Lung (tissue), 12 donors: ENCODE data around the gene SP140L. TPM values are rescaled to one million over a fixed set of nuclear protein-coding genes. Genes with fewer than 3 reads are reported as not detected.

ENCODE experiments used
- ATAC-seq: fragments of 200-7000 bp; cut with Tn5 transposase; one replicate; pipeline ENCODE4 v1.9.1; 2020; ENCODE audit warnings: moderate number of reproducible peaks; ENCODE audit not compliant: insufficient read depth, low FRiP score
- DNase-seq, 3 donors: peaks; one replicate each; pipeline ENCODE4 v3.0.0-alpha.2; 2013 to 2017
- H3K27ac ChIP-seq, 2 donors: one replicate each; pipeline ENCODE4 v1.5.1; 2013; ENCODE audit warnings: mild to moderate bottlenecking in 2 of 2, moderate library complexity in 2 of 2, control low read depth in 1 of 2, inconsistent platforms in 1 of 2, low read depth in 1 of 2, low read length in 1 of 2
- H3K27me3 ChIP-seq, 3 donors: one replicate each; pipeline ENCODE4 v1.5.1; 2013; ENCODE audit warnings: low read length in 2 of 3; ENCODE audit not compliant: control insufficient read depth in 3 of 3, insufficient read depth in 3 of 3
- H3K36me3 ChIP-seq, 4 donors: one replicate each; pipeline ENCODE4 v1.5.1; 2013; ENCODE audit warnings: low read length in 4 of 4, mild to moderate bottlenecking in 1 of 4, moderate library complexity in 1 of 4; ENCODE audit not compliant: control insufficient read depth in 4 of 4, insufficient read depth in 4 of 4
- H3K4me1 ChIP-seq, 5 donors: one replicate each; pipeline ENCODE4 v1.5.1; 2013; ENCODE audit warnings: low read length in 5 of 5, mild to moderate bottlenecking in 2 of 5, moderate library complexity in 1 of 5; ENCODE audit not compliant: control insufficient read depth in 5 of 5, insufficient read depth in 5 of 5
- H3K4me3 ChIP-seq: one replicate; pipeline ENCODE4 v1.5.1; 2013; ENCODE audit warnings: mild to moderate bottlenecking, control low read depth, moderate library complexity
- H3K9ac ChIP-seq, 2 donors: one replicate each; pipeline ENCODE4 v1.5.1; 2013; ENCODE audit warnings: low read length in 2 of 2, control low read depth in 1 of 2; ENCODE audit not compliant: insufficient read depth in 1 of 2
- H3K9me3 ChIP-seq, 4 donors: one replicate each; pipeline ENCODE4 v1.5.1; 2013; ENCODE audit warnings: low read length in 3 of 4, mild to moderate bottlenecking in 1 of 4, moderate library complexity in 1 of 4; ENCODE audit not compliant: control insufficient read depth in 4 of 4, insufficient read depth in 3 of 4
- WGBS, 2 donors: extraction: QIAGEN DNeasy Blood & Tissue Kit; methylation state at CpG; one replicate each; pipeline ENCODE4 v1.1.7; 2013; 5-methylcytosine and 5-hydroxymethylcytosine counted together
- polyA plus RNA-seq, 2 donors: library from polyadenylated mRNA; stranded (reverse); fragments of 200-250 nt; gene quantifications; one replicate each; pipeline ENCODE4 v1.2.1, GENCODE V29; 2013
- total RNA-seq, 2 donors: library from RNA; depleted of rRNA in 1 of 2; stranded (reverse); fragments of >200 nt in 1 of 2; gene quantifications; one replicate each; pipeline ENCODE4 v1.2.1, GENCODE V29; 2014 to 2021
- TF ChIP-seq, protein P1 (sequence below): IDR thresholded peaks from 2 replicates; pipeline ENCODE4 v1.5.1; 2012; ENCODE audit warnings: mild to moderate bottlenecking; ENCODE audit errors: control extremely low read depth, extremely low read depth
- donor health status: control.
- donor health status: control.
- donor health status: Bipolar disorder and iron deficiency.
- donor health status: healthy.
- donor health status: DM: yes; HTN: yes; CAD: no.

Gene SP140L
- total and polyA plus RNA-seq, 4 donors, result 15.2 to 30.3 (median 17.4) TPM

DNA sequence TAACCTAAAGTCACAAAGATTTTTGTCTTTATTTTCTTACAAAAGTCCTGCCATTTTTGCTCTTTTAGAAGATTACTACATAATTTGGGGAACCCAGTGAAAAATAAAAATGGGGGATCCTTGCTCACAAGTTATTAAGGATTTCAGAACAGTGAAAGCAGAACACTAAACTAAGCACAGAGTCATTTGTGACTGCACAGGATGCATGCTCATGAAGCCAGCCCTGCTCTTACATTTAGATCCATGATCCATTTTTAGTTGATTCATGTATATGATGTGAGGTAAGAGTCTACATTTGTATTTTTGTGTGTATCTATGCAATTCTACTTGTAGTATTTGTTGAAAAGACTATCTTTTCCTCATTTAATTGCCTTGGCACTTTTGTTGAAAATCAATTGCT, 21.8 kb downstream of the SP140L start:
- Histone ChIP-seq H3K27ac (no peak overlapping the region), H3K9ac (no peak overlapping the region), H3K4me1 (peaks cover 0 to 2% (median 0%) of the 10 kb centered on the region in 5 donors), H3K4me3 (no peak overlapping the region), H3K9me3 (peaks cover 0 to 3% (median 0%) of the 10 kb centered on the region in 4 donors), H3K36me3 (no peaks in the 10 kb centered on the region), H3K27me3 (no peaks in the 10 kb centered on the region)
- DNase-seq, result no peak
- TF ChIP-seq, protein P1, sequence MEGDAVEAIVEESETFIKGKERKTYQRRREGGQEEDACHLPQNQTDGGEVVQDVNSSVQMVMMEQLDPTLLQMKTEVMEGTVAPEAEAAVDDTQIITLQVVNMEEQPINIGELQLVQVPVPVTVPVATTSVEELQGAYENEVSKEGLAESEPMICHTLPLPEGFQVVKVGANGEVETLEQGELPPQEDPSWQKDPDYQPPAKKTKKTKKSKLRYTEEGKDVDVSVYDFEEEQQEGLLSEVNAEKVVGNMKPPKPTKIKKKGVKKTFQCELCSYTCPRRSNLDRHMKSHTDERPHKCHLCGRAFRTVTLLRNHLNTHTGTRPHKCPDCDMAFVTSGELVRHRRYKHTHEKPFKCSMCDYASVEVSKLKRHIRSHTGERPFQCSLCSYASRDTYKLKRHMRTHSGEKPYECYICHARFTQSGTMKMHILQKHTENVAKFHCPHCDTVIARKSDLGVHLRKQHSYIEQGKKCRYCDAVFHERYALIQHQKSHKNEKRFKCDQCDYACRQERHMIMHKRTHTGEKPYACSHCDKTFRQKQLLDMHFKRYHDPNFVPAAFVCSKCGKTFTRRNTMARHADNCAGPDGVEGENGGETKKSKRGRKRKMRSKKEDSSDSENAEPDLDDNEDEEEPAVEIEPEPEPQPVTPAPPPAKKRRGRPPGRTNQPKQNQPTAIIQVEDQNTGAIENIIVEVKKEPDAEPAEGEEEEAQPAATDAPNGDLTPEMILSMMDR, result no peak
- no peak for ATAC-seq

DNA sequence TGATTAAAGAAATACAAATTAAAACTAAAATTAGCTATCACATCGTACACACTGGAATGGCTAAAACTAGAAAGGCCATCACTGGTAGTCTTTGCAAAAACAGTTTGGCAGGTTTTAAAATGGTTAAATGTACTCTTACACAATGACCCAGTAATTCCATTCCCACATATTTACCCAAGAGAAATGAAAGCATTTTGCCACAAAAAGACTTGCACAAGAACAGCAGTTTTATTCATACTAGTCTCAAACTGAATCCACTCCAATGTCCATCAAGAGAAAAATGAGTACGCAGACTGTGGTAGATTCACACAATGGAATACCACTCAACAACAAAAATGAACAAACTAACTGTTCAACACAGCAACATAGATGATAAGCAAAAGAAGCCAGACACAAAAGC, 29.1 kb downstream of the SP140L start:
- no peak overlapping the region for H3K27ac ChIP-seq
- H3K4me3 ChIP-seq, result no peak overlapping the region
- H3K9ac ChIP-seq, result no peak overlapping the region
- ATAC-seq (no peak), DNase-seq (peak in 2 of 3 donors; percentile 13 to 35)
- H3K4me1 ChIP-seq, result no peaks in the 10 kb centered on the region
- H3K36me3 ChIP-seq, result peaks cover 0 to 9% (median 2%) of the 10 kb centered on the region in 4 donors
- TF ChIP-seq, protein P1, result no peak
- peaks cover 0 to 3% (median 0%) of the 10 kb centered on the region in 4 donors for H3K9me3 ChIP-seq
- no peaks in the 10 kb centered on the region for H3K27me3 ChIP-seq
- 76 to 78% methylated on average over 2 of the region's 2 CpGs for WGBS, 2 donors

DNA sequence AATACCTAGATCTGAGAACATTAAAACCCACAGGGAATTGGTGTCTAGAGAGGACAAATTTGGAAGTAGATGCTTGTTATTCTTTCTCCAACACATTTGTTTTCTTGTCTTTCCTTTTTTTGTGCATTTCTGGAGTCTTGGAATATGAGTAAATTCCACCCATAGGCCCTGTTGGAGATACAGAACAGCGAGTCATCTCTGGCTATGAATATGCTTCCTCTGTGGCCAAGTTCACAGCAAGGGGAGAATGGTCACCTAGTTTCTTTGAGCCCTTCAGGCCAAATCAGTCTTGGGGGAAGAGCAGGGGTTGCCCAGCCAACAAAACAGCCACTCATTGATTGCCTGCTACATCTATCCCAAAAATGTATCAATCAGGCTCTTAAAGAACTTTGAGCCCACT, 31.3 kb downstream of the SP140L start:
- peaks cover 0 to 9% (median 2%) of the 10 kb centered on the region in 4 donors for H3K36me3 ChIP-seq
- H3K27ac ChIP-seq, result no peak overlapping the region
- H3K9ac ChIP-seq, result no peak overlapping the region
- H3K9me3 ChIP-seq, result peaks cover 0 to 3% (median 0%) of the 10 kb centered on the region in 4 donors
- DNase-seq (no peak), ATAC-seq (no peak)
- no peaks in the 10 kb centered on the region for H3K27me3 ChIP-seq
- TF ChIP-seq, protein P1, result no peak
- H3K4me1 ChIP-seq, result no peaks in the 10 kb centered on the region
- H3K4me3 ChIP-seq, result no peak overlapping the region
- WGBS, 2 donors, result 98 to 100% methylated on average over 1 of the region's 1 CpG

DNA sequence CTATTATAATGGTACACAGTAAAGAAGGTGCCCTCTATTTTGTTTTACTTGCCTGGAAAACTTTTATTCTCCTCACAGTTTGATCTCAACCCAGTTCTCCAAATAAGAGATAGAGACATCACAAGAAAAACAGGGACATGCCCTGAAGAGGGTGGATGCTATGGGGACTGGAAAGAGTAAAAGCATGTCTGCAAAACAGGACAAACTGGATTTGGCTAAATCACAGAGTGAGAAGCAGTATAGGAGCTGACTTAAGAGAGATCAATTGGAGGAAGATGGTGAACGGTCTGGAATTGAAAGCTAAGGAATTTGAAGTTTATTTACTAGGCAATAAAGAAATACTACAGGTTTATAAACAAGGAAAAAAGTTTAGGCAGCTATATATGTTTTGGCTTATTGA, 33.0 kb downstream of the SP140L start:
- Histone ChIP-seq H3K4me1 (no peaks in the 10 kb centered on the region), H3K36me3 (peaks cover 0 to 9% (median 4%) of the 10 kb centered on the region in 4 donors), H3K27me3 (no peaks in the 10 kb centered on the region), H3K9ac (no peak overlapping the region), H3K27ac (no peak overlapping the region), H3K9me3 (peaks cover 0 to 3% (median 0%) of the 10 kb centered on the region in 4 donors), H3K4me3 (no peak overlapping the region)
- ATAC-seq (no peak), DNase-seq (no peak)
- 77% methylated on average over 1 of the region's 1 CpG for whole genome bisulfite sequencing, 2 donors
- TF ChIP-seq, protein P1, result no peak
